ENCODE measurements around the gene ZDHHC11.
"Not testable (repeated sequence)": the region's sequence is repeated elsewhere in the genome, so short reads cannot be mapped to it uniquely, and the experiment has no call there.

The ZDHHC11 gene

GRCh38 chr5:856531-857425 lies 6.0 kb upstream of the ZDHHC11 start:
- DNase-seq, result no peak

- DNase-seq, result no peak
Observed at GRCh38 chr5:855771-856530, 5.2 kb upstream of the ZDHHC11 start.

- no peak for DNase-seq
Observed at GRCh38 chr5:854966-855743, 4.4 kb upstream of the ZDHHC11 start.

GRCh38 chr5:854217-854616 lies 3.4 kb upstream of the ZDHHC11 start:
- no peak for DNase-seq

GRCh38 chr5:853416-854090 lies 2.8 kb upstream of the ZDHHC11 start:
- DNase-seq, result not testable (repeated sequence)

- no peak for DNase-seq
Observed at GRCh38 chr5:852431-853401, 1.9 kb upstream of the ZDHHC11 start.

GRCh38 chr5:852018-852417 lies 1.2 kb upstream of the ZDHHC11 start:
- DNase-seq, result no peak

GRCh38 chr5:851553-851952 lies 767 bp upstream of the ZDHHC11 start:
- DNase-seq, result no peak

GRCh38 chr5:851076-851475 lies 290 bp upstream of the ZDHHC11 start:
- no peak for DNase-seq

GRCh38 chr5:849651-850301 lies 1.0 kb downstream of the ZDHHC11 start:
- DNase-seq, result no peak

GRCh38 chr5:848671-849111 lies 2.1 kb downstream of the ZDHHC11 start:
- no peak for DNase-seq

- DNase-seq, result not testable (repeated sequence)
Observed at GRCh38 chr5:847736-848135, 3.0 kb downstream of the ZDHHC11 start.

GRCh38 chr5:847212-847611 lies 3.6 kb downstream of the ZDHHC11 start:
- DNase-seq, result not testable (repeated sequence)

- not testable (repeated sequence) for DNase-seq
Observed at GRCh38 chr5:846602-847091, 4.1 kb downstream of the ZDHHC11 start.

GRCh38 chr5:845676-846601 lies 4.8 kb downstream of the ZDHHC11 start:
- DNase-seq, result not testable (repeated sequence)

GRCh38 chr5:845031-845675 lies 5.6 kb downstream of the ZDHHC11 start:
- DNase-seq, result not testable (repeated sequence)

- not testable (repeated sequence) for DNase-seq
Observed at GRCh38 chr5:844426-844825, 6.4 kb downstream of the ZDHHC11 start.

- not testable (repeated sequence) for DNase-seq
Observed at GRCh38 chr5:843926-844325, 6.9 kb downstream of the ZDHHC11 start.

- not testable (repeated sequence) for DNase-seq
Observed at GRCh38 chr5:843371-843770, 7.4 kb downstream of the ZDHHC11 start.
